Activated CD8-positive, alpha-beta T cell treated with anti-CD3 and anti-CD28 coated beads for 36 hours (primary cell): ENCODE measurements around the gene LRRC3C. TPM values are rescaled to one million over a fixed set of nuclear protein-coding genes. Genes with fewer than 3 reads are reported as not detected.
A peak's percentile ranks its signal among the peaks of the same experiment; 100 is the strongest.
"Not testable (repeated sequence)": the region's sequence is repeated elsewhere in the genome, so short reads cannot be mapped to it uniquely, and the experiment has no call there.

Source experiments
- ATAC-seq: fragments of 200-7000 bp; cut with Tn5 transposase; one replicate; pipeline ENCODE4 v1.10.0; 2021; ENCODE audit warnings: mild to moderate bottlenecking, moderate library complexity
- CTCF ChIA-PET: fragments of 350-600 bp; sonication (Branson Sonifier 250); formaldehyde crosslinking; loops from one replicate; lab custom pipeline; 2021; ENCODE audit warnings: antibody characterized with exemption; lab: Charles Lee
- POLR2A ChIA-PET: fragments of 350-600 bp; sonication (Branson Sonifier 250); formaldehyde crosslinking; loops from one replicate; lab custom pipeline; 2021; ENCODE audit warnings: antibody characterized with exemption; lab: Charles Lee
- DNase-seq: peaks from one replicate; pipeline ENCODE4 v3.0.0-alpha.2; 2020
- H3K27ac Mint-ChIP-seq: one replicate; pipeline ENCODE4 v1.8.0; 2021; ENCODE audit warnings: mild to moderate bottlenecking, mixed read lengths
- H3K27me3 Mint-ChIP-seq: one replicate; pipeline ENCODE4 v1.8.0; 2021; ENCODE audit warnings: mixed read lengths
- H3K36me3 Mint-ChIP-seq: one replicate; pipeline ENCODE4 v1.8.0; 2021; ENCODE audit warnings: low read depth, mixed read lengths
- H3K4me1 Mint-ChIP-seq: one replicate; pipeline ENCODE4 v1.8.0; 2021; ENCODE audit warnings: low read depth, mixed read lengths
- H3K4me3 Mint-ChIP-seq: one replicate; pipeline ENCODE4 v1.8.0; 2021; ENCODE audit warnings: mild to moderate bottlenecking, moderate library complexity, mixed read lengths
- H3K9me3 Mint-ChIP-seq: one replicate; pipeline ENCODE4 v1.8.0; 2021; ENCODE audit warnings: mixed read lengths
- intact Hi-C: fragments of 100-400 bp; cut with micrococcal nuclease; formaldehyde crosslinking; loops from one replicate; pipeline ENCODE4 v1.10.0; 2022
- total RNA-seq, 2 experiments: library from RNA; stranded (reverse); gene quantifications; one replicate each; pipeline ENCODE4 v1.2.3, GENCODE V29; 2021
- TF ChIP-seq, protein P1 (sequence below): fragments of 200-600 bp; IDR thresholded peaks from one replicate; pipeline ENCODE4 v1.8.0; 2022; ENCODE audit warnings: antibody characterized with exemption, mild to moderate bottlenecking

The LRRC3C gene, protein sequence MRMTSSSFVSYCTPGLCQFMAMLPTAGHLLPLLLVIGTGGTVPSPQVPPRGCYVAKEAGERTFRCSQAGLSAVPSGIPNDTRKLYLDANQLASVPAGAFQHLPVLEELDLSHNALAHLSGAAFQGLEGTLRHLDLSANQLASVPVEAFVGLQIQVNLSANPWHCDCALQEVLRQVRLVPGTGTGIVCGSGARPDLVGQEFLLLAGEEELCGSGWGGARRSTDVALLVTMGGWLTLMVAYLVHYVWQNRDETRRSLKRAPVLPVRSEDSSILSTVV
- not detected for total RNA-seq

DNA sequence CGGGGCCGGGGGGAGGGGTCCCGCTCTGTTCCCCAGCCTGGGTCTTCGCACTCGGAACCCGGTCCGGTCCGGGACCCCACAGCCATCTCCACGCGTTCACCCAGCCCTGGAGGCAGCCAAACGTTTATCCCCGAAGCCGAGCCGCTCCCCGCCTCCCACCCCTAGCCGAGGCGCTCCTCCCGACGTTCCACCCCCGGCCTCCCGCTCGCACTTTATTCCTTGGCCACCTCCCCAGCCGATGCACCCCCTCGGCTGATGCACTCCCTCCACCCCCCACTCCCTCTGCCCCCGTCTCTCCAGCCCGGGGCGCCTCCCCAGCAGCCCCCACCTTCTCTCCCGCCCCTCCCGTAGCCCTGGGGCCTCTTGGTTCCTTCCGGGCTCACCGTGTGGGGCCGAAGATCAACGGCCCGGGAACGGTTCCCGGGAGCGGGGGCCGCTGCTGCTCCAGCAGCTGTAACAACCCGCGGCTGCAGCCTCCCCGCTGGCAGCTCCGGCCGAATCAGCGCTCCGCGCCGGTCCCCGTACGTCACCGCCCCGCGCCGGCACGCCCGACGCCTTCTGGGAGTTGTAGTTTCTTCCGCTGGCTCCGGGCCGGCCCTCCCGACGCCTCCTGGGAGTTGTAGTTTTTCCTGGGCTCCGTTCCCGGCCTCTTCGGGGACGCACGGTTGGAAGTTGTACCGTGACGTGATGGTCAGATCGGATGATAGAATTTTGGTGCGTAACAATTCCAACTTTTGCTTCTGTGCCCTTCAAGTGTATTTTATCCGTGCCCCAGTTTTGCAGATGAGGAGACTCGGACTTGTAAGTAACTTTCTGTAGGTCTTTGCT, at the start of gene LRRC3C, which contains the start of gene ORMDL3:
Gene LRRC3C, plus strand, starts transcription at position 632 of the 828 bp plus-strand sequence. CDS start 13,792 bp downstream, outside the sequence.
Gene ORMDL3, minus strand, starts transcription at position 501 of the 828 bp plus-strand sequence. CDS start 3,398 bp downstream, outside the sequence.
- POLR2A ChIA-PET = interaction anchor here (0.7 to 2.6 kb wide), 10 partner anchors 10 to 171 kb away, joined by 3 to 13 read pairs (median 5); no protein-coding TSS in a partner anchor
- no peaks in the 10 kb centered on the region for H3K27me3 Mint-ChIP-seq
- H3K27ac Mint-ChIP-seq = peak within 1 kb of the TSS; percentile 87
- CTCF ChIA-PET = interaction anchor here (2.1 to 2.6 kb wide), 3 partner anchors 32 to 65 kb away, joined by 6 to 10 read pairs (median 6); partner anchors contain the start of gene PSMD3
- ATAC-seq (peak; percentile 74), DNase-seq (peak; percentile 93)
- no peaks in the 10 kb centered on the region for H3K9me3 Mint-ChIP-seq
- H3K36me3 Mint-ChIP-seq = peaks cover 29% of the 10 kb centered on the region
- peaks cover 52% of the 10 kb centered on the region for H3K4me1 Mint-ChIP-seq
- TF ChIP-seq, protein P1, sequence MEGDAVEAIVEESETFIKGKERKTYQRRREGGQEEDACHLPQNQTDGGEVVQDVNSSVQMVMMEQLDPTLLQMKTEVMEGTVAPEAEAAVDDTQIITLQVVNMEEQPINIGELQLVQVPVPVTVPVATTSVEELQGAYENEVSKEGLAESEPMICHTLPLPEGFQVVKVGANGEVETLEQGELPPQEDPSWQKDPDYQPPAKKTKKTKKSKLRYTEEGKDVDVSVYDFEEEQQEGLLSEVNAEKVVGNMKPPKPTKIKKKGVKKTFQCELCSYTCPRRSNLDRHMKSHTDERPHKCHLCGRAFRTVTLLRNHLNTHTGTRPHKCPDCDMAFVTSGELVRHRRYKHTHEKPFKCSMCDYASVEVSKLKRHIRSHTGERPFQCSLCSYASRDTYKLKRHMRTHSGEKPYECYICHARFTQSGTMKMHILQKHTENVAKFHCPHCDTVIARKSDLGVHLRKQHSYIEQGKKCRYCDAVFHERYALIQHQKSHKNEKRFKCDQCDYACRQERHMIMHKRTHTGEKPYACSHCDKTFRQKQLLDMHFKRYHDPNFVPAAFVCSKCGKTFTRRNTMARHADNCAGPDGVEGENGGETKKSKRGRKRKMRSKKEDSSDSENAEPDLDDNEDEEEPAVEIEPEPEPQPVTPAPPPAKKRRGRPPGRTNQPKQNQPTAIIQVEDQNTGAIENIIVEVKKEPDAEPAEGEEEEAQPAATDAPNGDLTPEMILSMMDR = no peak
- intact Hi-C loops = loop anchor here (5.0 kb wide), 1 partner anchor 170 kb away; no protein-coding TSS in a partner anchor
- H3K4me3 Mint-ChIP-seq = peak within 1 kb of the TSS; percentile 94

DNA sequence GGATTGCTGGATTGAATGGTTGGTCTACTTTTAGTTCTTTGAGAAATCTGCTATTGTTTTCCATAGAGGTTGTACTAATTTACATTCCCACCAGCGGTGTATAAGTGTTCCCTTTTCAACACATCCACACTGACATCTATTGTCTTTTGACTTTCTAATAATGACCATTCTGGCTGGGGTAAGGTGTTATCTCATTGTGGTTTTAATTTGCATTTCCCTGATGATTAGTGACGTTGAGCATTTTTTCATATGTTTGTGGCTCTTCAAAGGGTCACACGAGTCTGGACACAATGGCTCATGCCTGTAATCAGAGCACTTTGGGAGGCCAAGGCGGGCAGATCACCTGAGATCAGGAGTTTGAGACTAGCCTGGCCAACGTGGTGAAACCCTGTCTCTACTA, 41.4 kb upstream of the LRRC3C start:
- H3K27me3 Mint-ChIP-seq, POLR2A ChIA-PET, ATAC-seq, H3K9me3 Mint-ChIP-seq, intact Hi-C loops, H3K4me3 Mint-ChIP-seq, H3K27ac Mint-ChIP-seq, H3K4me1 Mint-ChIP-seq, H3K36me3 Mint-ChIP-seq, DNase-seq: not testable (repeated sequence)
- CTCF ChIA-PET = interaction anchor here (1.1 to 1.2 kb wide), 2 partner anchors 13 to 262 kb away, joined by 3 to 5 read pairs; no protein-coding TSS in a partner anchor

DNA sequence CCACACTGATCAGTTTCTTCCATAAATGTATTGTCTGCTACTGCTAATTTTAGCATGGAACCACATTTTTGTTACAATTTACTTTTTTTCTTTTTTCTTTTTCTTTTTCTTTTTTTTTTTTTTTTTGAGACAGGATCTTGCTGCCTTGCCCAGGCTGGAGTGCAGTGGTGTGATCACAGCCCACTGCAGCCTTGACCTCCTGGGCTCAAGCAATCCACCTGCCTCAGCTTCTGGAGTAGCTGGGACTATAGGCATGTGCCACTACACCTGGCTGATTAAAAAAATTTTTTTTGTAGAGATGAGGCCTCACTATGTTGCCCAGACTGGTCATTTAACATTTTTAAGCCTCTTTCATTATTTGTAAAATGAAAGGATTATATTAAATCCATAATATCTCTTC, 40.5 kb upstream of the LRRC3C start:
- H3K36me3 Mint-ChIP-seq = no peaks in the 10 kb centered on the region
- peaks cover 5% of the 10 kb centered on the region for H3K27me3 Mint-ChIP-seq
- H3K4me3 Mint-ChIP-seq = no peak overlapping the region
- H3K27ac Mint-ChIP-seq = no peak overlapping the region
- ATAC-seq (no peak), DNase-seq (no peak)
- TF ChIP-seq, protein P1 = no peak
- H3K4me1 Mint-ChIP-seq = no peaks in the 10 kb centered on the region
- ChIA-PET POLR2A (no interaction called here), CTCF (interaction anchor here (1.2 kb wide), 1 partner anchor 263 kb away, joined by 3 read pairs; no protein-coding TSS in a partner anchor)
- no peaks in the 10 kb centered on the region for H3K9me3 Mint-ChIP-seq
- intact Hi-C loops = no loop called here

DNA sequence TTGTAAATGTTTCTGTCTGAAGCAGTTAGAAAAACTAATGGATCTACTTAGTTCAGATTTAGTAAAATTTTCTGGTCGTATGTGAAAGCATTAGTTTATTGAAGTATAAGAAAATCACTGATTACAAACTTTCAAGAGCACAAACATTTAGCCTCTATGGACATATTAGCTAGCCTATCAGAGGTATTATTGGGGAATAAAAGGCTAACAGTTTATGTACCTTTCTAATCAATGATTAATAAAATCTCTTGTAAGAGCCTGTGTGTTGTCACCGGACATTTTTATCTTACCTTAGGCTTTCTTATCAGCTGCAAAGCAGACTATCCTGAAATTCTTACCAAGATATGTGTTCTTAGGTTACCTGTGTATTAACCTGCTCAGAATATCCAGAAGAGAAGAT, 38.3 kb upstream of the LRRC3C start:
- Mint-ChIP-seq H3K27ac (no peak overlapping the region), H3K36me3 (no peaks in the 10 kb centered on the region), H3K9me3 (no peaks in the 10 kb centered on the region), H3K4me1 (no peaks in the 10 kb centered on the region), H3K27me3 (peaks cover 5% of the 10 kb centered on the region), H3K4me3 (no peak overlapping the region)
- no peak for DNase-seq
- TF ChIP-seq, protein P1 = no peak
- intact Hi-C loops = no loop called here
- ChIA-PET CTCF (interaction anchor here (0.9 to 1.2 kb wide), 2 partner anchors 186 to 268 kb away, joined by 3 read pairs; no protein-coding TSS in a partner anchor), POLR2A (no interaction called here)
- no peak for ATAC-seq

DNA sequence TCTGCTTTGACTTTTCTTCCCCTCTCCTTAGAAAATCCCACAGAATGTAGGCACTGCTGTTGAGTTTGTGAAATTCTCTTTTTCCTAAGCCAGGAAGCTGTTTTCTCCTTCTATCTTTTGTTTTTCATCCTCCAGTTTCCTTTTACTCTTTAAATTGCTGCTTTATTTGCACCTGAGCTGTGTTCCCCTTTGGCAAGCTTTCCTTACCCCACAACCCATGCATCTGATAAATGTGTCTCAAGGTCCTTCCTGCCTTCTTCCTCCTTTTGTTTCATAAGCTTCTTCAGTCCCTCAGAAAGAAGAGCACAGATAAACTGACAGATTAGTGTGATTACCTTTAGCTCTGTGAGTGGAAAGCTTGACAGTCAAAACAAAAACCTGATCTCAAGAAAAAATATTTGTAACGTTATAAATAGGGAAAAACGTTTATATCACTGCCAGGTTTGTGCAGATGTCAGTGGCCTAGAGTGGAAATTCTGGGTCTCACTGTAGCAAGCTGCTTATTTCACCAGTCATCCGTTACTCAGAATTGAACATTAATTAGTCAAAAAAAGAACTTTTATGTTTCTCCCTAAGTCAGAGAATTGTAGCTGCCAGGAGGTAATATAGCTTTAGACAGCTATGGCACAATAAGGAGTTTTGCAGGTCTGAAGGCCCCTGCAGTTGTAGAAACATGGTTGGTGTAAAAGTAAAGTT, 32.7 kb upstream of the LRRC3C start:
- Mint-ChIP-seq H3K9me3 (no peaks in the 10 kb centered on the region), H3K27me3 (no peaks in the 10 kb centered on the region), H3K4me3 (no peak overlapping the region), H3K36me3 (peaks cover 2% of the 10 kb centered on the region), H3K27ac (peak overlapping the region; percentile 47), H3K4me1 (peaks cover 12% of the 10 kb centered on the region)
- DNase-seq = no peak
- ChIA-PET POLR2A (interaction anchor here (0.7 to 1.4 kb wide), 3 partner anchors 10 to 26 kb away, joined by 3 to 6 read pairs (median 5); no protein-coding TSS in a partner anchor), CTCF (interaction anchor here (0.7 to 3.3 kb wide), 5 partner anchors 10 to 261 kb away, joined by 3 to 16 read pairs (median 3); no protein-coding TSS in a partner anchor)
- intact Hi-C loops = no loop called here
- TF ChIP-seq, protein P1 = no peak
- ATAC-seq = no peak
